Adipocyte (in vitro differentiated cells): ENCODE data around the gene RRAD.
"Not testable (repeated sequence)": the region's sequence is repeated elsewhere in the genome, so short reads cannot be mapped to it uniquely, and the experiment has no call there.

Experiments
- DNase-seq: peaks from one replicate; pipeline ENCODE4 v3.0.0-alpha.2; 2015; ENCODE audit warnings: low read depth
- H3K27me3 ChIP-seq: replicated peaks from 2 replicates; pipeline ENCODE4 v1.7.0; 2013; ENCODE audit warnings: mild to moderate bottlenecking, low read length, moderate library complexity; ENCODE audit not compliant: control insufficient read depth, insufficient read depth
- H3K36me3 ChIP-seq: 2 replicates; pipeline ENCODE4 v1.7.0; 2013; ENCODE audit warnings: low read length, mild to moderate bottlenecking, moderate library complexity; ENCODE audit not compliant: control insufficient read depth, insufficient read depth, severe bottlenecking
- H3K4me1 ChIP-seq: 2 replicates; pipeline ENCODE4 v1.7.0; 2013; ENCODE audit warnings: mild to moderate bottlenecking, low read length, moderate library complexity; ENCODE audit not compliant: control insufficient read depth, insufficient read depth
- H3K4me3 ChIP-seq: 2 replicates; pipeline ENCODE4 v1.7.0; 2013; ENCODE audit warnings: mild to moderate bottlenecking, low read length, moderate library complexity
- H3K9ac ChIP-seq: 2 replicates; pipeline ENCODE4 v1.7.0; 2013; ENCODE audit warnings: mild to moderate bottlenecking, low read length, moderate library complexity
- H3K9me3 ChIP-seq: 2 replicates; pipeline ENCODE4 v1.7.0; 2013; ENCODE audit warnings: mild to moderate bottlenecking, low read length, moderate library complexity; ENCODE audit not compliant: control insufficient read depth

RRAD gene

GRCh38 chr16:66901626-66902025 is 23.7 kb downstream of the RRAD start:
- H3K4me3 ChIP-seq, result no peak overlapping the region
- peaks cover 5% of the 10 kb centered on the region for H3K27me3 ChIP-seq

DNA sequence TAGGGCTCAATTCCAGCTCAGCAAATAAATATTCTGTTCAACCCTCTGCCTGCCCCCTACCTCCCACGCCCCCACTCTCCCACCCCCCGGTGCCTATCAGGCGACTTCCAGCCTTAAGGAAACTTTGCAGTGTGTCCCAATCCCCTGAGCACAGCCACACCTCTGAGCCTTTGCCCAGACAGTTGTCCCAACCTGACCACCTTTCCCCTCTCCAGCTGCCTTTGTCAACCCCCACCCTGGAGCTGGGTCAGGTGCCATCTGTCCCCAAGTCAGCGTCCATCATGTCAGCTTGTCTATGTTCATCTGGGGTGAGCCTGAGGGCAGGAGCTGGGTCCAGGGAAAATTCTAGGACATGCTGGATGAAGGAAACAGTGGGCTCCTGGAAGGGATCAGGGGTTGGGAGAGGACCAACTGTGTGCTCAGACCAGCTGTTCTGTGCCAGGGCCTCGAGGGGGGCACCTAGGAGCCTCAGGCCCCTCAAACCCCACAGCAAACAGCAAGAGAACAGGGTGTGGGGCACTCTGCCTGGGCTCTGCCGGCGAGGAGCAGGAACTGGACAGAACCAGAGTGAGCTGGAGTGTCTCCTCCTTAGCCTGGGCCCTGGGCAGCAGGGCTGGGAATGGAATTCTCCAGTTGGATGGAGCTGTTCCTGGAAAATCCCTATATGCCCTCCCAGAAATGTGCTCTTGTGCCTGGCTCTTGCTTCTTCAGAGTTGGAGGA is 24.5 kb downstream of the RRAD start:
- Histone ChIP-seq H3K27me3 (peaks cover 4% of the 10 kb centered on the region), H3K9ac (no peak overlapping the region), H3K36me3 (no peaks in the 10 kb centered on the region), H3K4me3 (no peak overlapping the region), H3K4me1 (peaks cover 19% of the 10 kb centered on the region), H3K9me3 (no peaks in the 10 kb centered on the region)
- peak; percentile 35 for DNase-seq

More at GRCh38 chr16:66901626-66902025, 23.7 kb downstream of the RRAD start:
- Histone ChIP-seq H3K9me3 (no peaks in the 10 kb centered on the region), H3K9ac (no peak overlapping the region), H3K4me1 (peaks cover 19% of the 10 kb centered on the region), H3K36me3 (no peaks in the 10 kb centered on the region)
- no peak for DNase-seq

GRCh38 chr16:66899945-66900710 is 25.2 kb downstream of the RRAD start:
- Histone ChIP-seq H3K9me3 (no peaks in the 10 kb centered on the region), H3K9ac (no peak overlapping the region), H3K36me3 (no peaks in the 10 kb centered on the region), H3K4me1 (peaks cover 19% of the 10 kb centered on the region), H3K27me3 (no peaks in the 10 kb centered on the region), H3K4me3 (no peak overlapping the region)
- DNase-seq, result peak; percentile 59

DNA sequence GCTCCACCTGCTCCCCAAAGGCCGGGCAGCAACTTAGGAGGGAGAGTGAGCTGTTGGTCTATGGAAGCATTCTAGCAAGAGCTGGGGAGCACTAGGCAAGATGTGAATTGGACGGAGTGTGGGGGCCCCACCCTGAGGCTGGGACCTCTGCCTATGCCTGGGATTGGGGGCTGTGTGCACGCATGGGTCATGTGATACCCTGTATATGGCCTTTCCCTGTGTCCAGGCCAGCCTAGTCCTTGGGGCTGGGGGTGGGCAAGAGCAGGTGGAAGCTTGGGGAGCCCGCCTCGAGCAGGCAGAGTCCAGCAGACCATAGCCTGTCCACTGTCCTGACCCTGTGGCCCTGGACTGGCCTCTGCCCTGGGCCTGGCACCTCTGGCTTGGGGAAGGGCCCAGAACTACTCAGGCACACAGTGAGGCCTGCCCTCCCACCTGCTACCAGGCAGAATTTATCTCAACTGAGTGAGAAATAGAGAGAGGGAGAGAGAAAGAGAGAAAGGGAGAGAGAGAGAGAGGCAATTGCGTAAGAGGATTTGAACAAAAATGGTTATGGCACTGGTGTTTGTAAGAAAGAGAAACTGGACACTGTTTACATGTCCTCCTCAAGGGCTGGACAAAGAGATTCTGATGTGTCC is 25.9 kb downstream of the RRAD start:
- peak; percentile 79 for DNase-seq
- no peaks in the 10 kb centered on the region for H3K27me3 ChIP-seq

DNA sequence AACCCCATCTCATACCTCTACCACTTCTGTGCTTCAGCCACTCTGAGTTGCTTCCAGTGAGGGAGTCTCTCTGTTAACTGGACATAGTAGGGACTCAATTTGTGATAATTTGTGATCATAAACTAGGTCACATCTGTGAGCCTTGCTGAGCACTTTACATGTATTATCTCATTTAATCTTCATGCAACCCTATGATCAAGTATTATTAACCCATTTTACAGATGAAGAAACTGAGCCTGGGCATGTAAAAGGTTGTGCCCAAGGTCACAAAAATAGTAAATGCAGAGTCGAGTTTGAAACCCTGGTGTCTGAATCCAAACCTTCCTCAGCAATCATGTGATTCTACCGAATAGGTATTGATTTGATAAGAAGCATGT is 26.4 kb downstream of the RRAD start:
- peaks cover 19% of the 10 kb centered on the region for H3K4me1 ChIP-seq
- no peak for DNase-seq
- peaks cover 4% of the 10 kb centered on the region for H3K36me3 ChIP-seq
- no peaks in the 10 kb centered on the region for H3K9me3 ChIP-seq
- H3K4me3 ChIP-seq, result no peak overlapping the region
- H3K27me3 ChIP-seq, result no peaks in the 10 kb centered on the region
- H3K9ac ChIP-seq, result no peak overlapping the region

More for the DNA sequence above, 25.9 kb downstream of the RRAD start:
- no peak overlapping the region for H3K4me3 ChIP-seq
- no peaks in the 10 kb centered on the region for H3K36me3 ChIP-seq
- H3K9ac ChIP-seq, result no peak overlapping the region
- H3K4me1 ChIP-seq, result peaks cover 19% of the 10 kb centered on the region
- H3K9me3 ChIP-seq, result no peaks in the 10 kb centered on the region

- Histone ChIP-seq H3K9ac (no peak overlapping the region), H3K27me3 (no peaks in the 10 kb centered on the region), H3K4me3 (no peak overlapping the region), H3K4me1 (peaks cover 19% of the 10 kb centered on the region), H3K9me3 (no peaks in the 10 kb centered on the region), H3K36me3 (peaks cover 4% of the 10 kb centered on the region)
- no peak for DNase-seq
Observed at GRCh38 chr16:66898207-66898606, 27.1 kb downstream of the RRAD start.

GRCh38 chr16:66896682-66897081 is 28.7 kb downstream of the RRAD start:
- not testable (repeated sequence) for H3K9ac ChIP-seq, H3K4me3 ChIP-seq, H3K36me3 ChIP-seq, DNase-seq, H3K9me3 ChIP-seq, H3K27me3 ChIP-seq
- peaks cover 19% of the 10 kb centered on the region for H3K4me1 ChIP-seq

- Histone ChIP-seq H3K36me3 (peaks cover 10% of the 10 kb centered on the region), H3K9ac (peak overlapping the region; percentile 0), H3K27me3 (no peaks in the 10 kb centered on the region), H3K4me3 (no peak overlapping the region), H3K4me1 (peaks cover 18% of the 10 kb centered on the region), H3K9me3 (no peaks in the 10 kb centered on the region)
- DNase-seq, result no peak
Observed at GRCh38 chr16:66895999-66896398, 29.3 kb downstream of the RRAD start.

DNA sequence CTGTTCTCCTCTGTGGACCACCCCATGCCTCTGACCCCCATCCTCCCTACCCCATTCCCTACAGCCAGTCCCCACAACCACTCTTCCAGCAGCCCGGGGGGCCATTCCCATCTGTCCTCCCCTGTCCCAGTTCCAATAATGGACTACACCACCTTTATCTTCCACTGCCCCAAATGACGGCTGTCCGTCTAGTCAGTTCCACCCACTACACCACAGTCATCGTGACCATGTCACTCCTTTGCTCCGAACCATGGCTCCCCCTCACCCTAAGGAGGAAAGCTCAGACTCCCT is 29.7 kb downstream of the RRAD start:
- Histone ChIP-seq H3K4me1 (peaks cover 14% of the 10 kb centered on the region), H3K4me3 (no peak overlapping the region), H3K36me3 (peaks cover 13% of the 10 kb centered on the region), H3K9me3 (no peaks in the 10 kb centered on the region), H3K27me3 (no peaks in the 10 kb centered on the region), H3K9ac (peak overlapping the region; percentile 16)
- DNase-seq, result no peak

- Histone ChIP-seq H3K27me3 (no peaks in the 10 kb centered on the region), H3K4me3 (no peak overlapping the region), H3K36me3 (peaks cover 14% of the 10 kb centered on the region), H3K9me3 (no peaks in the 10 kb centered on the region), H3K9ac (peak overlapping the region; percentile 16), H3K4me1 (peaks cover 10% of the 10 kb centered on the region)
- peak; percentile 91 for DNase-seq
Observed at GRCh38 chr16:66894948-66895688, 30.2 kb downstream of the RRAD start.

DNA sequence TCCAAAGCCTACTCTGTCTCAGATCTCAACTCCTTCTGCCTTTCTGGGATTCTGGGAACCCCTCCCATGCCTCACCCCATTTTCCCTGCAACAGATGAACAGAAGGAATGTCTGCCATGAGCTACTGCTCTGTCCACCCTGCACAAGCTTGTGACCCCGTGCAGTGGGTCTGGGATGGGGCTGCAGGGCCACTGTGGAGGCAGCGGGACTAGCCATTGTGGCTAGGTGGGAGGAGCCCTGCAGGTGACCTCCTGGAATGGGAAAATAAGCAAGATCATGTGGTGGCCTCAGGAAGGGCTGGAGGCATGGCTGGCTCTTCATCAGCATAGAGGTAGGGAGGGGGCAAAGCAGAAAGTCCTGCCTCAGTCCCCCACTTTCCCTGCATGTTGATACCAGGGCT is 31.3 kb downstream of the RRAD start:
- Histone ChIP-seq H3K9ac (no peak overlapping the region), H3K27me3 (no peaks in the 10 kb centered on the region), H3K4me1 (no peaks in the 10 kb centered on the region), H3K4me3 (no peak overlapping the region), H3K36me3 (peaks cover 21% of the 10 kb centered on the region), H3K9me3 (no peaks in the 10 kb centered on the region)
- DNase-seq, result no peak
